Measurements from ENCODE around the gene TMCC1.

GRCh38 chr3:129665024-129665768, 228.3 kb downstream of the TMCC1 start:
- TF ChIP-seq CTCF (IDR thresholded peaks at IDR 0.05) (no peak), POLR2A (IDR thresholded peaks at IDR 0.05) (no peak)
